NCI-H82 (cell line): ENCODE measurements around the gene LSM14A.
"Not testable (repeated sequence)": the region's sequence is repeated elsewhere in the genome, so short reads cannot be mapped to it uniquely, and the experiment has no call there.

Experiments
- DNase-seq: peaks from one replicate; lab custom pipeline; 2025; lab: John Stamatoyannopoulos, UW

LSM14A gene

GRCh38 chr19:34189917-34190425 is 17.7 kb downstream of the LSM14A start:
- no peak for DNase-seq

GRCh38 chr19:34191355-34191962 is 19.2 kb downstream of the LSM14A start:
- no peak for DNase-seq

GRCh38 chr19:34193439-34193838 is 21.1 kb downstream of the LSM14A start:
- no peak for DNase-seq

DNA sequence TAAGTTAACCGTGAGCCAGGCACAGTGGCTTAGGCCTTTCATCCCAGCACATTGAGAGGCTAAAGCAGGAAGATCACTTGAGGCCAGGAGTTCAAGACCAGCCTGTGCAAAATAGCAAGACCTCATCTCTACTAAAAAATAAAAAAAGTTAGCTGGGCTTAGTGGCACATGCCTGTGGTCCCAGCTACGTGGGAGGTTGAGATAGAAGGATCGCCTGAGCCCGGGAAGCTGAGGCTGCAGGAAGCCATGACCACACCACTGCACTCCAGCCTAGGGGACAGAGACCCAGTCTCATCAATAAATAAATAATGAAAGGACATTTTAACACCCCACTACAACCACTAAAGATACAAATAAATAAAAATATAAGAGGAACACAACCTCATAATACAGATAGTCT is 21.6 kb downstream of the LSM14A start:
- DNase-seq: no peak

- no peak for DNase-seq
Observed at GRCh38 chr19:34201133-34201532, 28.8 kb downstream of the LSM14A start.

DNA sequence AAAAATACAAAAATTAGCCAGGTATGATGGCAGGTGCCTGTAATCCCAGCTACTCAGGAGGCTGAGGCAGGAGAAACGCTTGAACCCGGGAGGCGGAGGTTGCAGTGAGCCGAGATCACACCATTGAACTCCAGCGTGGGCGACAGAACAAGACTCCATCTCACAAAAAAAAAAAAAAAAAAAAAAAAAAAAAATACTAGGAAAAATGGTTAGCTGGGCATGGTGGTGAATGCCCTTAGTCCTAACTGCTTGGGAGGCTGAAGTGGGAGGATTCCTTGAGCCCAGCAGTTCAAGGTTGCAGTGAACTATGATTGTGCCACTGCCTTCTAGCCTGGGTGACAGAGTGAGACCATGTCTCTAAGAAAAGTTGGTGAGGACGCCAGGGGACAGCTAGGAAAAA is 33.0 kb downstream of the LSM14A start:
- not testable (repeated sequence) for DNase-seq

GRCh38 chr19:34208291-34208884 is 36.1 kb downstream of the LSM14A start:
- DNase-seq: no peak

DNA sequence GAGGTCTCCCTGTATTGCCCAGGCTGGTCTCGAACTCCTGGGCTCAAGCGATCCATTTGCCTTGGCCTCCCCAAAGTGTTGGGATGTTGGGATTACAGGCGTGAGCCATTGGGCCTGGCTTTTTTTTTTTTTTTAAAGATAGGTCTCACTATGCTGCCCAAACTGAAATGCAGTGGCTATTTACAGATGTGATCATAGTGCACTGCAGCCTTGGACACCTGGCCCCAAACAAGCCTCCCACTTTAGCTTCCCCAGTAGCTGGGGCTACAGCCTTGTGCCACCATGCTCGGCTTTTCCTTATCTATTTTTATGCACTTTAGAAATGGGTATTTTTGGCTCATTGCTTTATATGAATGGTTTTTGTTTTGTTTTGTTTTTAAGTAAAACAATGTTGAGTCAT is 37.4 kb downstream of the LSM14A start:
- DNase-seq: no peak

DNA sequence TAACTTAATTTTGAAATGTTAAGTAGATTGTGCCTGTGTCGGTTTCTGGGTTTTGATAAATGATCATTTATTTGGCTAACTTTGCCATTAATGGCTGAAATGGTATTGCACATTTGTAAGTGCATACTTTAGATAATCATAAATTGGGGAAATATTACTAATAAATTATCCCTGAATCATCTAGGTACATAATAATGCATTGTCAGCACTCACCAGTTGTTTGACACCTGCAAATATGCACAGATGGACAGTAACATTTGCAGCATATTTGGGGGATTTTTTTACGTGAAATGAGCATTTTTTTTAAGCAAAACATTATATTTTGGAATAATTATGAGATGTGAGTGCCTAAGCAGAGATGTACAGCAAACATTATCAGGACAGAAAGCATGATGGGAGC is 41.0 kb downstream of the LSM14A start:
- DNase-seq: no peak

- DNase-seq: no peak
Observed at GRCh38 chr19:34214040-34214439, 41.7 kb downstream of the LSM14A start.

DNA sequence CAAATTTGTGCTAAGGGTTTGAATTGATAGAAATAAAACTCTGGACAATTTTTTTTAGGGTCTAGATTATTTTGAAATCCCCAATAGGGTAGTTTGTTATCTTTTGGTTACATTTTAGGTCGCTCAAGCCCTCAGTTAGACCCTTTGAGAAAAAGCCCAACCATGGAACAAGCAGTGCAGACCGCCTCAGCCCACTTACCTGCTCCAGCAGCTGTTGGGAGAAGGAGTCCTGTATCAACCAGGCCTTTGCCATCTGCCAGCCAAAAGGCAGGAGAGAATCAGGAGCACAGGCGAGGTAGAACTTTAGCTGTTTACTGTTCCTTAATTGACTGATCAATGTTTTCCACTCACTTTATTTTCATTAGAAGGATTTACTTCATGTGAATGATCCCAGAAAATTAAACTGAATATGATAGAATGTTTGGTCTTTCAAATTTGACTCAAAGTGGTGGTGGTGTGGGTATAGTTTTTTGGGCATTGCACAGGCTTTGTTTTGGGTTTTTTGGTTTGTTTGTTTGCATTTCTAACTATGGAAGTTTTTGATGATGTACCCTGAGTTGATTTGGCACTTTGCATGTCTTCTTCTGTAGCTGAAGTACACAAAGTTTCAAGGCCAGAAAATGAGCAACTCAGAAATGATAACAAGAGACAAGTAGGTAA is 42.8 kb downstream of the LSM14A start:
- peak; percentile 30 for DNase-seq

DNA sequence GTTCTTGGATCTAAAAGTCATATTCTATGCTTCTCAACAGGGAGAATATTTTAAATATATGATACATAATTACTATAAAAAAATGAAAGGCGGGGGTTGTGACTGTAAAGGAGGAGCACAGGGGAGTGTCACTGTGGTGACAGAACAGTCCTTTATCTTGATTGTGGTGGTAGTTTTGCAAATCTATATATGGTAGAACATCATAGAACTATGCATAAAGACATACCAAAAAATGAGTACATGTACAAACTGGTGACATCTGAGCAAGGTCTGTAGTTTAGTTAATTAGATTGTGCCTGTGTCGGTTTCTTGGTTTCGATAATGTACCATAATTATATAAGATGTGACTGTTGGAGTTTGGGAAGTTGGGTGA is 43.3 kb downstream of the LSM14A start:
- DNase-seq: no peak

DNA sequence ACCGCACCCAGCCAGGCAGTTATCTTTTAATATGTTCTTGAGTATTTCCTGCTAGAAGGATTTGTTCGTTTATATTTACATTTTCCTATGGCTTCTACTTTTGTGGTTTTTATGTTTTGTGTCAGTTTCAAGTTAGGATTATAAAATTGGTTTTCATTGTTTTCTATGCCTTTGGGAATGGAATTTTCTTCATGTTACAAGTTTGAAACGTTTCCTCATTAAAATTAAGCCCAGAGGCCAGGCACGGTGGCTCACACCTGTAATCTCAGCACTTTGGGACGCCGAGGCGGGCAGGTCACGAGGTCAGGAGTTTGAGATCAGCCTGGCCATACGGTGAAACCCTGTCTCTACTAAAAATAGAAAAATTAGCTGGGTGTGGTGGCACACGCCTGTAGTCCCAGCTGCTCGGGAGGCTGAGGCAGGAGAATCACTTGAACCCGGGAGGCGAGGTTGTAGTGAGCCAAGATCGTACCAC is 44.5 kb downstream of the LSM14A start:
- DNase-seq: not testable (repeated sequence)

GRCh38 chr19:34217952-34218817 is 45.9 kb downstream of the LSM14A start:
- no peak for DNase-seq

GRCh38 chr19:34218818-34219164 is 46.5 kb downstream of the LSM14A start:
- DNase-seq: no peak

- peak; percentile 79 for DNase-seq
Observed at GRCh38 chr19:34220472-34221063, 48.3 kb downstream of the LSM14A start.

DNA sequence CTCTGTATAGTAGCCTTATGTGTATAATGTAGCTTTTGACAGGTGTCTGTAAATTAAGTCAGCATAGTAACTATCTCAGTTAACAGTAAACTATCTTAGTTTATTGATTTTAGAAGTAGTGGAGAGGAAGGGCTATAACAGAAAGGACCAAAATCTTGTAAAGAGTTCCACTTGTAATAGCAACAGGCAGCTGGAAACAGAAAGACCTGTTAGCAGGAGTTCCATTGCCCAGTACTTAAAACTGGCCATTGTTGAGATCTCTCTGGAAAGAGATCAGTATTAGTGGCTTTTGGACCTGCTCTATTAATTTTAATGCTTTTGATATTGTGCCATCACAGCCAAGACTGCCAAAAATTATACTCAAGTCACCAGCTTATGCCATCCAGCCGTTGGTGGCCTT is 50.1 kb downstream of the LSM14A start:
- no peak for DNase-seq

- no peak for DNase-seq
Observed at GRCh38 chr19:34224996-34225658, 52.8 kb downstream of the LSM14A start.

DNA sequence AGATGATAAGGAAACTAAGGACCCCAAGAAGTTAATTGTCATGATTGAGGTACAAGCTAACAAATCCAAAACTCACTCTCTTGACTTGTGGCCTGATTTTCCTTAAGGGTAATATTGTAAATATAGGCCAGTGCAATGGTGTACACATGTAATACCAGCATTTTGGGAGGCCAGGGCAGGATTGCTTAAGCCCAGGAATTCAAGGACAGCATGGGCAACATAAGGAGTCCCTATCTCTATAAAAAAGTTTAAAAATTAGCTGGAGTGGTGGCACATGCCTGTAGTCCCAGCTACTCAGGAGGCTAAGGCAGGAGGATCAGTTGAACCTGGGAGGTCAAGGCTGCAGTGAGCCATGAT is 53.3 kb downstream of the LSM14A start:
- DNase-seq: no peak

DNA sequence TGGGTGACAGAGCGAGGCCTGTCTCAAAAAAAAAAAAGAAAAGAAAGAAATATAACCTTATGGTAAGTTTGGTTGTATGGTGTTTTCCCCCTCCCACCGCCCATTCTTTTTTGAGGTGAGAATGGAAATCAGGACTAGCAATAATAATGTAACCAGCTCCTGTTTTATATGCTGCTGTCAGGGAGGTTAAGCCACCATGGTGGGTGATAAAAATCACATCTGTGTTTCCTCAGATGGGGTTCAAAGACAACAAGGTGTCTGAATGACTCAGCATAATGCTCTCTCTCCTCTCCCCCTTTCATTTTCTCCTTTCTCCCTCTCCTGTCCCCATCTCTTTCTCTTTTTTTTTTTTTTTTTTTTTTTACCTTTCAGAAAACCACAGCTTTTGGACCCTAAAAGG is 53.7 kb downstream of the LSM14A start:
- no peak for DNase-seq

- DNase-seq: no peak
Observed at GRCh38 chr19:34228347-34228746, 56.0 kb downstream of the LSM14A start.

DNA sequence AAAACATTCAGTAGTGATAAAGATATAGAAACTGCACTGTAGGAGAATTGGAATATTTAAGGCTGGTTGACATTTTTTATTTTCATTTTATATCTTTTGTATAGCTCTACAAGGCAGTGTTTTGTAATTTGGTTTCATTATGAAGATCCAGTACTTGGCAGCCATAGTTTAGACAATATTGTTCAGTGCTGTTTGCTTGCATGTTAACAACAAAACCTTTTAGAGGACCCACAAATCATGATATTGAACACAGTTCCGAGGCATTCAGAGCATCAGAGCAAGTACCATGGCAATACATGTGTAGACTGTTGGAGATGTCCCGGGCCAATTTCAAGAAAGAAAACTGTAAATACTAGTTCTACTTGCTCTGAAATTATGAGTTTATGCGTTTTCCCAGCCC is 56.5 kb downstream of the LSM14A start:
- DNase-seq: no peak
